WTC11 (cell line): ENCODE measurements around the gene PRKN. TPM values are rescaled to one million over a fixed set of nuclear protein-coding genes. Genes with fewer than 3 reads are reported as not detected.

ENCODE experiments used
- ATAC-seq: fragments of 200-7000 bp; cut with Tn5 transposase; 2 replicates; pipeline ENCODE4 v1.10.0; 2021; ENCODE audit warnings: mild to moderate bottlenecking, moderate library complexity
- CTCF ChIA-PET: fragments of 300-600 bp; sonication (Branson Sonifier 250); formaldehyde crosslinking; loops from one replicate; lab custom pipeline; 2021; ENCODE audit warnings: antibody characterized with exemption; lab: Charles Lee
- POLR2A ChIA-PET: fragments of 350-600 bp; sonication (Branson Sonifier 250); formaldehyde crosslinking; loops from one replicate; lab custom pipeline; 2021; ENCODE audit warnings: antibody characterized with exemption; lab: Charles Lee
- DNase-seq: peaks from one replicate; pipeline ENCODE4 v3.0.0; 2021; ENCODE audit warnings: low spot score
- H3K27ac Mint-ChIP-seq: 2 replicates; pipeline ENCODE4 v1.8.0; 2021; ENCODE audit warnings: mixed read lengths
- H3K27me3 Mint-ChIP-seq: 2 replicates; pipeline ENCODE4 v1.8.0; 2021; ENCODE audit warnings: low read depth, mild to moderate bottlenecking, moderate library complexity, mixed read lengths
- H3K36me3 Mint-ChIP-seq: 2 replicates; pipeline ENCODE4 v1.8.0; 2021; ENCODE audit warnings: mixed read lengths
- H3K4me1 Mint-ChIP-seq: 2 replicates; pipeline ENCODE4 v1.8.0; 2022; ENCODE audit warnings: mixed read lengths
- H3K4me3 Mint-ChIP-seq: 2 replicates; pipeline ENCODE4 v1.8.0; 2021; ENCODE audit warnings: mild to moderate bottlenecking, moderate library complexity, mixed read lengths
- H3K9me3 Mint-ChIP-seq: 2 replicates; pipeline ENCODE4 v1.8.0; 2021; ENCODE audit warnings: mixed read lengths
- CREB1 ChIP-seq: sonication (generic); formaldehyde crosslinking; IDR thresholded peaks from 2 replicates; pipeline ENCODE4 v1.8.0; 2023; ENCODE audit warnings: mild to moderate bottlenecking, missing genetic modification reagents
- FOXJ3 ChIP-seq: sonication (generic); formaldehyde crosslinking; IDR thresholded peaks from 2 replicates; pipeline ENCODE4 v1.9.0; 2021; ENCODE audit warnings: missing genetic modification reagents, mild to moderate bottlenecking, borderline replicate concordance
- GABPB1 ChIP-seq: sonication (generic); formaldehyde crosslinking; IDR thresholded peaks from 2 replicates; pipeline ENCODE4 v1.8.1; 2023; ENCODE audit warnings: mild to moderate bottlenecking, missing genetic modification reagents
- IRF2 ChIP-seq: sonication (generic); formaldehyde crosslinking; IDR thresholded peaks from 2 replicates; pipeline ENCODE4 v1.8.0; 2022; ENCODE audit warnings: low read depth, missing genetic modification reagents, borderline replicate concordance
- KAT7 ChIP-seq: sonication (generic); formaldehyde crosslinking; IDR thresholded peaks from 2 replicates; pipeline ENCODE4 v1.8.1; 2023; ENCODE audit warnings: missing genetic modification reagents, mild to moderate bottlenecking, borderline replicate concordance
- NR2C2 ChIP-seq: sonication (generic); formaldehyde crosslinking; IDR thresholded peaks from 2 replicates; pipeline ENCODE4 v1.8.0; 2022; ENCODE audit warnings: mild to moderate bottlenecking, missing genetic modification reagents
- OVOL2 ChIP-seq: fragments of 250-450 bp; sonication (Bioruptor Pico); IDR thresholded peaks from 2 replicates; pipeline ENCODE4 v1.9.0; 2021; ENCODE audit warnings: mild to moderate bottlenecking, borderline replicate concordance
- PRRX2 ChIP-seq: fragments of 250-450 bp; sonication (Bioruptor Pico); IDR thresholded peaks from 2 replicates; pipeline ENCODE4 v1.8.0; 2021; ENCODE audit warnings: mild to moderate bottlenecking
- RELA ChIP-seq: sonication (generic); formaldehyde crosslinking; IDR thresholded peaks from 2 replicates; pipeline ENCODE4 v1.8.1; 2022; ENCODE audit warnings: missing genetic modification reagents, mild to moderate bottlenecking, borderline replicate concordance
- SOX15 ChIP-seq: fragments of 250-450 bp; sonication (Bioruptor Pico); IDR thresholded peaks from 2 replicates; pipeline ENCODE4 v1.9.0; 2021; ENCODE audit warnings: mild to moderate bottlenecking
- SP1 ChIP-seq: sonication (generic); formaldehyde crosslinking; conservative IDR thresholded peaks from 2 replicates; pipeline ENCODE4 v1.8.1; 2022; ENCODE audit warnings: missing genetic modification reagents
- ZBTB21 ChIP-seq: sonication (generic); formaldehyde crosslinking; IDR thresholded peaks from 2 replicates; pipeline ENCODE4 v1.8.1; 2023; ENCODE audit warnings: mild to moderate bottlenecking, missing genetic modification reagents, borderline replicate concordance
- ZNF138 ChIP-seq: sonication (generic); formaldehyde crosslinking; conservative IDR thresholded peaks from 2 replicates; pipeline ENCODE4 v1.8.1; 2022; ENCODE audit warnings: mild to moderate bottlenecking, moderate library complexity, missing genetic modification reagents
- ZNF317 ChIP-seq: sonication (generic); formaldehyde crosslinking; IDR thresholded peaks from 2 replicates; pipeline ENCODE4 v1.8.1; 2023; ENCODE audit warnings: low read depth, mild to moderate bottlenecking, moderate library complexity, missing genetic modification reagents, borderline replicate concordance
- ZNF671 ChIP-seq: fragments of 250-450 bp; sonication (Bioruptor Pico); IDR thresholded peaks from 2 replicates; pipeline ENCODE4 v1.8.0; 2021; ENCODE audit warnings: mild to moderate bottlenecking
- total RNA-seq: library from RNA; stranded (reverse); gene quantifications from 3 replicates; pipeline ENCODE4 v1.2.3, GENCODE V29; 2021
- TF ChIP-seq, protein P1 (sequence below): fragments of 250-450 bp; sonication (Bioruptor Pico); IDR thresholded peaks from 2 replicates; pipeline ENCODE4 v1.8.0; 2021; ENCODE audit warnings: mild to moderate bottlenecking
- TF ChIP-seq, protein P2 (sequence below): sonication (generic); formaldehyde crosslinking; IDR thresholded peaks from 2 replicates; pipeline ENCODE4 v1.8.1; 2022; ENCODE audit warnings: mild to moderate bottlenecking, moderate library complexity, missing genetic modification reagents
- TF ChIP-seq, protein P3 (sequence below): sonication (generic); formaldehyde crosslinking; IDR thresholded peaks from 2 replicates; pipeline ENCODE4 v1.8.0; 2023; ENCODE audit warnings: missing genetic modification reagents, mild to moderate bottlenecking, borderline replicate concordance
- TF ChIP-seq, protein P4 (sequence below): sonication (generic); formaldehyde crosslinking; IDR thresholded peaks from 2 replicates; pipeline ENCODE4 v1.8.0; 2022; ENCODE audit warnings: mild to moderate bottlenecking, missing genetic modification reagents
- TF ChIP-seq, protein P5 (sequence below): sonication (generic); formaldehyde crosslinking; conservative IDR thresholded peaks from 2 replicates; pipeline ENCODE4 v1.8.1; 2023; ENCODE audit warnings: mild to moderate bottlenecking, low read depth, missing genetic modification reagents, moderate library complexity
- TF ChIP-seq, protein P6 (sequence below): sonication (generic); formaldehyde crosslinking; IDR thresholded peaks from 2 replicates; pipeline ENCODE4 v1.8.1; 2023; ENCODE audit warnings: mild to moderate bottlenecking, missing genetic modification reagents
- TF ChIP-seq, protein P7 (sequence below): sonication (generic); formaldehyde crosslinking; IDR thresholded peaks from 2 replicates; pipeline ENCODE4 v1.8.0; 2022; ENCODE audit warnings: mild to moderate bottlenecking, missing genetic modification reagents

PRKN gene
- total RNA-seq, 1 experiment from 2014 or later: 0.59 TPM

DNA sequence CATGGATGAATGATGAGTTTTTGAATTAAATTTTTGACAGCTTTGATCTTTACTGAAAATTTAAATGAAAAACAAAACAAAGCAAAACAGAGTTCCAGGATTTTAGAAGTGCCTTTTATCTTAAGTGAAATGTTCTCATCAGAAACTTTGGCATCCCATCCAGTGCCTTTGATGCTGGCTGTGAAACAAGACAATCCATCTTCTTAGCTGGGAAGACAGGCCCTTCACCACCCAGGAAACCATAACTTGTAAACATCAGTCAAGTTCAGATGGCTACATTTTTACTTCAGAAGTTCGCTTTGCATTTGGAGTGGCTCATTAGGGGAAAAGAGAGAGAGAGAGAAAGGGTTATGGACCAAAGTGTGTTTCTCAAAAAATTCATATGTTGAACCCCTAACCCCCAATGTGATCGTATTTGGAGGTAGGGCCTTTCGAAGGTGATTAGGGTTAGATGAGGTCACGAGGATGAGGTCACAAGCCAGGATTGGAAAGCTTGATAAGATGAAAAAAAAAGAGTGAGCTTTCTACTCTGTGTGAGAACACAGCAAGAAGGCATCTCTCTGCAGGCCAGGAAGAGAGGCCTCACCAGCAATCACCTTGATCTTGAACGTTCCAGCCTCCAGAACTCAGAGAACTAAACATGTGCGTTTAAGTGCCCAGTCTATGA, 366.5 kb downstream of the PRKN start:
- ChIA-PET POLR2A (no interaction called here), CTCF (interaction anchor here (1.1 kb wide), 1 partner anchor 489 kb away, joined by 3 read pairs; no protein-coding TSS in a partner anchor)
- no peak for DNase-seq
- no peak overlapping the region for H3K4me3 Mint-ChIP-seq
- H3K36me3 Mint-ChIP-seq: no peaks in the 10 kb centered on the region
- no peak for ATAC-seq
- no peaks in the 10 kb centered on the region for H3K27me3 Mint-ChIP-seq
- H3K27ac Mint-ChIP-seq: no peak overlapping the region
- H3K9me3 Mint-ChIP-seq: no peaks in the 10 kb centered on the region
- no peak for TF ChIP-seq ZNF317 (CRISPR knock-in tag)
- TF ChIP-seq, protein P1, sequence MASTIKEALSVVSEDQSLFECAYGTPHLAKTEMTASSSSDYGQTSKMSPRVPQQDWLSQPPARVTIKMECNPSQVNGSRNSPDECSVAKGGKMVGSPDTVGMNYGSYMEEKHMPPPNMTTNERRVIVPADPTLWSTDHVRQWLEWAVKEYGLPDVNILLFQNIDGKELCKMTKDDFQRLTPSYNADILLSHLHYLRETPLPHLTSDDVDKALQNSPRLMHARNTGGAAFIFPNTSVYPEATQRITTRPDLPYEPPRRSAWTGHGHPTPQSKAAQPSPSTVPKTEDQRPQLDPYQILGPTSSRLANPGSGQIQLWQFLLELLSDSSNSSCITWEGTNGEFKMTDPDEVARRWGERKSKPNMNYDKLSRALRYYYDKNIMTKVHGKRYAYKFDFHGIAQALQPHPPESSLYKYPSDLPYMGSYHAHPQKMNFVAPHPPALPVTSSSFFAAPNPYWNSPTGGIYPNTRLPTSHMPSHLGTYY: no peak
- no peak for TF ChIP-seq GABPB1
- TF ChIP-seq SP1: no peak
- TF ChIP-seq RELA (CRISPR knock-in tag): no peak
- no peak for TF ChIP-seq ZNF138 (CRISPR knock-in tag)
- TF ChIP-seq ZNF671 (CRISPR knock-in tag): no peak
- TF ChIP-seq SOX15: no peak
- no peak for TF ChIP-seq PRRX2 (CRISPR knock-in tag)
- TF ChIP-seq IRF2 (CRISPR knock-in tag): no peak
- TF ChIP-seq, protein P2, sequence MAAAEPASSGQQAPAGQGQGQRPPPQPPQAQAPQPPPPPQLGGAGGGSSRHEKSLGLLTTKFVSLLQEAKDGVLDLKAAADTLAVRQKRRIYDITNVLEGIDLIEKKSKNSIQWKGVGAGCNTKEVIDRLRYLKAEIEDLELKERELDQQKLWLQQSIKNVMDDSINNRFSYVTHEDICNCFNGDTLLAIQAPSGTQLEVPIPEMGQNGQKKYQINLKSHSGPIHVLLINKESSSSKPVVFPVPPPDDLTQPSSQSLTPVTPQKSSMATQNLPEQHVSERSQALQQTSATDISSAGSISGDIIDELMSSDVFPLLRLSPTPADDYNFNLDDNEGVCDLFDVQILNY (CRISPR knock-in tag): no peak
- no peak for TF ChIP-seq ZBTB21 (CRISPR knock-in tag)
- TF ChIP-seq NR2C2 (CRISPR knock-in tag): no peak
- peaks cover 6% of the 10 kb centered on the region for H3K4me1 Mint-ChIP-seq

DNA sequence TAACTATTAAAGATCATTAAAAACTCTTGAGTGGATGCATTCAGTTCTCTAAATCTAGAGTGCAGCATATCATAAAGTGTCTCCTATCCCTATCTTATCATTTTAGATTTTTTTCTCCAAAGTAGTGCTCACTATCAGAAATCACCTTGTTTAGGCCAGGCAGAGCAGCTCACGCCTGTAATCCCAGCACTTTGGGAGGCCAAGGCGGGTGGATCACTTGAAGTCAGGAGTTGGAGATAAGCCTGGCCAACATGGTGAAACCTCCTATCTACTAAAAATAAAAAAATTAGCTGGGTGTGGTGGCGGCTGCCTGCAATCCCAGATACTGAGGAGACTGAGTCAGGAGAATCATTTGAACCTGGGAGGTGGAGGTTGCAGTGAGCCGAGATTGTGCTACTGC, 368.9 kb downstream of the PRKN start:
- H3K27me3 Mint-ChIP-seq: no peaks in the 10 kb centered on the region
- TF ChIP-seq FOXJ3 (CRISPR knock-in tag) (no peak), OVOL2 (no peak), KAT7 (no peak), CREB1 (no peak)
- TF ChIP-seq, protein P3, sequence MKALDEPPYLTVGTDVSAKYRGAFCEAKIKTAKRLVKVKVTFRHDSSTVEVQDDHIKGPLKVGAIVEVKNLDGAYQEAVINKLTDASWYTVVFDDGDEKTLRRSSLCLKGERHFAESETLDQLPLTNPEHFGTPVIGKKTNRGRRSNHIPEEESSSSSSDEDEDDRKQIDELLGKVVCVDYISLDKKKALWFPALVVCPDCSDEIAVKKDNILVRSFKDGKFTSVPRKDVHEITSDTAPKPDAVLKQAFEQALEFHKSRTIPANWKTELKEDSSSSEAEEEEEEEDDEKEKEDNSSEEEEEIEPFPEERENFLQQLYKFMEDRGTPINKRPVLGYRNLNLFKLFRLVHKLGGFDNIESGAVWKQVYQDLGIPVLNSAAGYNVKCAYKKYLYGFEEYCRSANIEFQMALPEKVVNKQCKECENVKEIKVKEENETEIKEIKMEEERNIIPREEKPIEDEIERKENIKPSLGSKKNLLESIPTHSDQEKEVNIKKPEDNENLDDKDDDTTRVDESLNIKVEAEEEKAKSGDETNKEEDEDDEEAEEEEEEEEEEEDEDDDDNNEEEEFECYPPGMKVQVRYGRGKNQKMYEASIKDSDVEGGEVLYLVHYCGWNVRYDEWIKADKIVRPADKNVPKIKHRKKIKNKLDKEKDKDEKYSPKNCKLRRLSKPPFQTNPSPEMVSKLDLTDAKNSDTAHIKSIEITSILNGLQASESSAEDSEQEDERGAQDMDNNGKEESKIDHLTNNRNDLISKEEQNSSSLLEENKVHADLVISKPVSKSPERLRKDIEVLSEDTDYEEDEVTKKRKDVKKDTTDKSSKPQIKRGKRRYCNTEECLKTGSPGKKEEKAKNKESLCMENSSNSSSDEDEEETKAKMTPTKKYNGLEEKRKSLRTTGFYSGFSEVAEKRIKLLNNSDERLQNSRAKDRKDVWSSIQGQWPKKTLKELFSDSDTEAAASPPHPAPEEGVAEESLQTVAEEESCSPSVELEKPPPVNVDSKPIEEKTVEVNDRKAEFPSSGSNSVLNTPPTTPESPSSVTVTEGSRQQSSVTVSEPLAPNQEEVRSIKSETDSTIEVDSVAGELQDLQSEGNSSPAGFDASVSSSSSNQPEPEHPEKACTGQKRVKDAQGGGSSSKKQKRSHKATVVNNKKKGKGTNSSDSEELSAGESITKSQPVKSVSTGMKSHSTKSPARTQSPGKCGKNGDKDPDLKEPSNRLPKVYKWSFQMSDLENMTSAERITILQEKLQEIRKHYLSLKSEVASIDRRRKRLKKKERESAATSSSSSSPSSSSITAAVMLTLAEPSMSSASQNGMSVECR (CRISPR knock-in tag): no peak
- TF ChIP-seq, protein P4, sequence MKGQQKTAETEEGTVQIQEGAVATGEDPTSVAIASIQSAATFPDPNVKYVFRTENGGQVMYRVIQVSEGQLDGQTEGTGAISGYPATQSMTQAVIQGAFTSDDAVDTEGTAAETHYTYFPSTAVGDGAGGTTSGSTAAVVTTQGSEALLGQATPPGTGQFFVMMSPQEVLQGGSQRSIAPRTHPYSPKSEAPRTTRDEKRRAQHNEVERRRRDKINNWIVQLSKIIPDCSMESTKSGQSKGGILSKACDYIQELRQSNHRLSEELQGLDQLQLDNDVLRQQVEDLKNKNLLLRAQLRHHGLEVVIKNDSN (CRISPR knock-in tag): no peak
- TF ChIP-seq, protein P5, sequence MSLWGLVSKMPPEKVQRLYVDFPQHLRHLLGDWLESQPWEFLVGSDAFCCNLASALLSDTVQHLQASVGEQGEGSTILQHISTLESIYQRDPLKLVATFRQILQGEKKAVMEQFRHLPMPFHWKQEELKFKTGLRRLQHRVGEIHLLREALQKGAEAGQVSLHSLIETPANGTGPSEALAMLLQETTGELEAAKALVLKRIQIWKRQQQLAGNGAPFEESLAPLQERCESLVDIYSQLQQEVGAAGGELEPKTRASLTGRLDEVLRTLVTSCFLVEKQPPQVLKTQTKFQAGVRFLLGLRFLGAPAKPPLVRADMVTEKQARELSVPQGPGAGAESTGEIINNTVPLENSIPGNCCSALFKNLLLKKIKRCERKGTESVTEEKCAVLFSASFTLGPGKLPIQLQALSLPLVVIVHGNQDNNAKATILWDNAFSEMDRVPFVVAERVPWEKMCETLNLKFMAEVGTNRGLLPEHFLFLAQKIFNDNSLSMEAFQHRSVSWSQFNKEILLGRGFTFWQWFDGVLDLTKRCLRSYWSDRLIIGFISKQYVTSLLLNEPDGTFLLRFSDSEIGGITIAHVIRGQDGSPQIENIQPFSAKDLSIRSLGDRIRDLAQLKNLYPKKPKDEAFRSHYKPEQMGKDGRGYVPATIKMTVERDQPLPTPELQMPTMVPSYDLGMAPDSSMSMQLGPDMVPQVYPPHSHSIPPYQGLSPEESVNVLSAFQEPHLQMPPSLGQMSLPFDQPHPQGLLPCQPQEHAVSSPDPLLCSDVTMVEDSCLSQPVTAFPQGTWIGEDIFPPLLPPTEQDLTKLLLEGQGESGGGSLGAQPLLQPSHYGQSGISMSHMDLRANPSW (CRISPR knock-in tag): no peak
- TF ChIP-seq, protein P6, sequence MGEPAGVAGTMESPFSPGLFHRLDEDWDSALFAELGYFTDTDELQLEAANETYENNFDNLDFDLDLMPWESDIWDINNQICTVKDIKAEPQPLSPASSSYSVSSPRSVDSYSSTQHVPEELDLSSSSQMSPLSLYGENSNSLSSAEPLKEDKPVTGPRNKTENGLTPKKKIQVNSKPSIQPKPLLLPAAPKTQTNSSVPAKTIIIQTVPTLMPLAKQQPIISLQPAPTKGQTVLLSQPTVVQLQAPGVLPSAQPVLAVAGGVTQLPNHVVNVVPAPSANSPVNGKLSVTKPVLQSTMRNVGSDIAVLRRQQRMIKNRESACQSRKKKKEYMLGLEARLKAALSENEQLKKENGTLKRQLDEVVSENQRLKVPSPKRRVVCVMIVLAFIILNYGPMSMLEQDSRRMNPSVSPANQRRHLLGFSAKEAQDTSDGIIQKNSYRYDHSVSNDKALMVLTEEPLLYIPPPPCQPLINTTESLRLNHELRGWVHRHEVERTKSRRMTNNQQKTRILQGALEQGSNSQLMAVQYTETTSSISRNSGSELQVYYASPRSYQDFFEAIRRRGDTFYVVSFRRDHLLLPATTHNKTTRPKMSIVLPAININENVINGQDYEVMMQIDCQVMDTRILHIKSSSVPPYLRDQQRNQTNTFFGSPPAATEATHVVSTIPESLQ (CRISPR knock-in tag): no peak
- TF ChIP-seq, protein P7, sequence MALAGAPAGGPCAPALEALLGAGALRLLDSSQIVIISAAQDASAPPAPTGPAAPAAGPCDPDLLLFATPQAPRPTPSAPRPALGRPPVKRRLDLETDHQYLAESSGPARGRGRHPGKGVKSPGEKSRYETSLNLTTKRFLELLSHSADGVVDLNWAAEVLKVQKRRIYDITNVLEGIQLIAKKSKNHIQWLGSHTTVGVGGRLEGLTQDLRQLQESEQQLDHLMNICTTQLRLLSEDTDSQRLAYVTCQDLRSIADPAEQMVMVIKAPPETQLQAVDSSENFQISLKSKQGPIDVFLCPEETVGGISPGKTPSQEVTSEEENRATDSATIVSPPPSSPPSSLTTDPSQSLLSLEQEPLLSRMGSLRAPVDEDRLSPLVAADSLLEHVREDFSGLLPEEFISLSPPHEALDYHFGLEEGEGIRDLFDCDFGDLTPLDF (CRISPR knock-in tag): no peak

More for the DNA sequence above, 368.9 kb downstream of the PRKN start:
- ATAC-seq: no peak
- POLR2A ChIA-PET: no interaction called here
- Mint-ChIP-seq H3K9me3 (no peaks in the 10 kb centered on the region), H3K4me1 (no peaks in the 10 kb centered on the region; the same call in 1 of the 2 replicates), H3K36me3 (no peaks in the 10 kb centered on the region), H3K27ac (no peak overlapping the region), H3K4me3 (no peak overlapping the region)
- no peak for DNase-seq
- CTCF ChIA-PET: no interaction called here
